GM12878 (cell line): ENCODE results near the gene ZNF700. TPM values are rescaled to one million over a fixed set of nuclear protein-coding genes. Genes with fewer than 3 reads are reported as not detected.

Source experiments
- ATAC-seq: fragments of 200-7000 bp; cut with Tn5 transposase; 3 replicates; pipeline ENCODE4 v1.9.1; 2020; ENCODE audit warnings: mild to moderate bottlenecking, moderate library complexity
- BruUV-seq: library from RNA; stranded (reverse); fragments of 400-500 nt; replicated peaks from 2 replicates; lab custom pipeline; 2021; lab: Mats Ljungman, UMichigan
- CTCF ChIA-PET: fragments of 300-600 bp; sonication (Branson Sonifier 250); formaldehyde crosslinking; extraction: SDS; loops from one replicate; lab custom pipeline; 2021; ENCODE audit warnings: inconsistent platforms; lab: Yijun Ruan, JAX
- POLR2A ChIA-PET: fragments of 350-600 bp; formaldehyde crosslinking; extraction: SDS; loops from one replicate; lab custom pipeline; 2021; ENCODE audit warnings: inconsistent platforms; lab: Charles Lee
- RAD21 ChIA-PET: fragments of 300-600 bp; sonication (Branson Sonifier 250); formaldehyde crosslinking; loops from one replicate; lab custom pipeline; 2023; ENCODE audit warnings: antibody characterized with exemption; ENCODE audit not compliant: unreplicated experiment; lab: Charles Lee
- SMC1A ChIA-PET: fragments of 300-600 bp; sonication (Branson Sonifier 250); formaldehyde crosslinking; loops from one replicate; lab custom pipeline; 2023; ENCODE audit not compliant: unreplicated experiment, uncharacterized antibody; lab: Charles Lee
- DNase-seq: peaks from one replicate; pipeline ENCODE4 v3.0.0-alpha.2; 2011; ENCODE audit warnings: low read depth, low spot score
- FAIRE-seq: peaks from 3 replicates; lab custom pipeline; 2011; peaks lifted over from hg19 to GRCh38; lab: Jason Lieb, UNC
- H2AFZ ChIP-seq: 2 replicates; pipeline ENCODE4 v1.6.0; 2011; ENCODE audit warnings: low read depth, low read length, control low read depth; ENCODE audit not compliant: control insufficient read depth
- H3K27ac ChIP-seq: 2 replicates; pipeline ENCODE4 v1.5.1; 2011; ENCODE audit warnings: control low read depth; ENCODE audit not compliant: control insufficient read depth, insufficient read depth
- H3K27me3 ChIP-seq, 2 experiments: replicated peaks in 1 of 2; 2 replicates each; pipeline versions ENCODE4 v1.6.0 to v1.6.1; 2011; ENCODE audit warnings: low read length in 1 of 2; ENCODE audit not compliant: control insufficient read depth in 2 of 2, insufficient read depth in 2 of 2
- H3K36me3 ChIP-seq, 2 experiments: 2 replicates each; pipeline ENCODE4 v1.5.1; 2011; ENCODE audit warnings: low read length in 1 of 2; ENCODE audit not compliant: control insufficient read depth in 2 of 2, insufficient read depth in 2 of 2
- H3K4me1 ChIP-seq: 2 replicates; pipeline ENCODE4 v1.6.1; 2011; ENCODE audit warnings: mild to moderate bottlenecking, low read length, moderate library complexity, mixed read lengths; ENCODE audit not compliant: control insufficient read depth, insufficient read depth
- H3K4me2 ChIP-seq: 2 replicates; pipeline ENCODE4 v1.6.0; 2011; ENCODE audit warnings: control low read depth; ENCODE audit not compliant: control insufficient read depth, insufficient read depth
- H3K4me3 ChIP-seq: fragments of 200-600 bp; sonication (generic); 2 replicates; pipeline ENCODE4 v1.5.1; 2016
- H3K79me2 ChIP-seq: 2 replicates; pipeline ENCODE4 v1.6.0; 2011; ENCODE audit warnings: low read length; ENCODE audit not compliant: control insufficient read depth, insufficient read depth
- H3K9ac ChIP-seq: 2 replicates; pipeline ENCODE4 v1.8.0; 2011; ENCODE audit warnings: low read length, control low read depth, mixed read lengths; ENCODE audit not compliant: control insufficient read depth, insufficient read depth
- H3K9me3 ChIP-seq: replicated peaks from 3 replicates; pipeline ENCODE4 v1.5.1; 2011; ENCODE audit warnings: mild to moderate bottlenecking, low read length; ENCODE audit not compliant: control insufficient read depth, insufficient read depth
- H4K20me1 ChIP-seq: 2 replicates; pipeline ENCODE4 v1.6.0; 2011; ENCODE audit not compliant: control insufficient read depth, insufficient read depth
- CHD1 ChIP-seq: IDR thresholded peaks from 2 replicates; pipeline ENCODE4 v1.6.1; 2012; ENCODE audit warnings: low read depth, low read length, improper control_type of control experiment
- CHD4 ChIP-seq: fragments of 200-600 bp; sonication (generic); IDR thresholded peaks from 2 replicates; pipeline ENCODE4 v1.6.1; 2016; ENCODE audit warnings: mild to moderate bottlenecking
- CREB1 ChIP-seq: IDR thresholded peaks from 2 replicates; pipeline ENCODE4 v1.6.1; 2012; ENCODE audit warnings: low read depth, mild to moderate bottlenecking, inconsistent platforms
- FOXK2 ChIP-seq: fragments of 450-650 bp; IDR thresholded peaks from 2 replicates; pipeline ENCODE4 v1.6.1; 2017; ENCODE audit warnings: mild to moderate bottlenecking, moderate library complexity
- MXI1 ChIP-seq: fragments of 150-350 bp; IDR thresholded peaks from 2 replicates; pipeline ENCODE4 v1.6.1; 2011; ENCODE audit warnings: low read depth, mild to moderate bottlenecking, inconsistent platforms, low read length, improper control_type of control experiment
- PML ChIP-seq: IDR thresholded peaks from 2 replicates; pipeline ENCODE4 v1.6.1; 2012; ENCODE audit warnings: low read length, inconsistent platforms
- RELA ChIP-seq: fragments of 450-650 bp; IDR thresholded peaks from 2 replicates; pipeline ENCODE4 v1.8.0; 2014; ENCODE audit warnings: borderline replicate concordance; ENCODE audit not compliant: partially characterized antibody
- RELB ChIP-seq: fragments of 450-650 bp; IDR thresholded peaks from 2 replicates; pipeline ENCODE4 v1.6.1; 2017; ENCODE audit warnings: low read depth, mild to moderate bottlenecking, moderate library complexity
- SPI1 ChIP-seq: IDR thresholded peaks from 2 replicates; pipeline ENCODE4 v1.6.1; 2011; ENCODE audit warnings: low read depth, mild to moderate bottlenecking, low read length, moderate library complexity, borderline replicate concordance; ENCODE audit not compliant: insufficient read depth
- SUPT20H ChIP-seq: IDR thresholded peaks from 2 replicates; pipeline ENCODE4 v1.6.1; 2011; ENCODE audit warnings: low read depth, mild to moderate bottlenecking, low read length, moderate library complexity, borderline replicate concordance; ENCODE audit not compliant: control insufficient read depth
- TCF3 ChIP-seq: IDR thresholded peaks from 2 replicates; pipeline ENCODE4 v1.6.1; 2012; ENCODE audit warnings: low read depth, mild to moderate bottlenecking, low read length, borderline replicate concordance; ENCODE audit not compliant: insufficient read depth
- ZBTB40 ChIP-seq: fragments of 450-650 bp; IDR thresholded peaks from 2 replicates; pipeline ENCODE4 v1.6.1; 2016; ENCODE audit warnings: mild to moderate bottlenecking, moderate library complexity, borderline replicate concordance
- ZNF274 ChIP-seq: IDR thresholded peaks from one replicate; pipeline ENCODE4 v1.8.0; 2011; ENCODE audit not compliant: insufficient read length, insufficient read depth
- WGBS: methylation state at CpG from one replicate; pipeline ENCODE4 v1.1.6; 2016; ENCODE audit warnings: low lambda C conversion rate; ENCODE audit not compliant: insufficient replicate concordance, insufficient coverage; ENCODE audit errors: missing lambda C conversion rate; 5-methylcytosine and 5-hydroxymethylcytosine counted together
- in situ Hi-C: fragments of 300-500 bp; cut with MboI; formaldehyde crosslinking; loops from 9 replicates; pipeline ENCODE4 v1.14.3; 2018; ENCODE audit warnings: mixed read lengths
- intact Hi-C: fragments of 100-400 bp; cut with micrococcal nuclease; formaldehyde crosslinking; loops from one replicate; pipeline ENCODE4 v1.14.2; 2022; ENCODE audit not compliant: unreplicated experiment
- polyA plus RNA-seq, 11 experiments: library from polyadenylated mRNA; depleted of rRNA in 4 of 11; unstranded in 6 of 11; stranded (reverse) in 5 of 11; fragments of >200 nt; fragmentation: Nextera tagmentation in 4 of 11; fragmentation: Illumina TruSeq in 1 of 11; extraction: Ambion mirVana in 4 of 11; extraction: Trizol in 1 of 11; gene quantifications; 1 replicate in 1 of 11; 2 replicates in 10 of 11; pipeline versions ENCODE4 v1.2.1 to v1.2.3, GENCODE V29; 2011 to 2016; ENCODE audit warnings: inconsistent platforms in 2 of 11, missing spikeins in 2 of 11, low read depth in 1 of 11
- total RNA-seq, 4 experiments: library from RNA; depleted of rRNA in 3 of 4; stranded (reverse); fragments of >200 nt in 3 of 4; fragmentation: Illumina TruSeq in 1 of 4; extraction: Trizol in 1 of 4; gene quantifications; 2 replicates each; pipeline versions ENCODE4 v1.2.1 to v1.2.3, GENCODE V29; 2013 to 2021

ZNF700 gene
- total and polyA plus RNA-seq, 10 of the 15 experiments (the other 5 are each of a cell fraction or from before 2014, with no cell fraction given): 6.7 to 16.0 (median 11.1) TPM

DNA sequence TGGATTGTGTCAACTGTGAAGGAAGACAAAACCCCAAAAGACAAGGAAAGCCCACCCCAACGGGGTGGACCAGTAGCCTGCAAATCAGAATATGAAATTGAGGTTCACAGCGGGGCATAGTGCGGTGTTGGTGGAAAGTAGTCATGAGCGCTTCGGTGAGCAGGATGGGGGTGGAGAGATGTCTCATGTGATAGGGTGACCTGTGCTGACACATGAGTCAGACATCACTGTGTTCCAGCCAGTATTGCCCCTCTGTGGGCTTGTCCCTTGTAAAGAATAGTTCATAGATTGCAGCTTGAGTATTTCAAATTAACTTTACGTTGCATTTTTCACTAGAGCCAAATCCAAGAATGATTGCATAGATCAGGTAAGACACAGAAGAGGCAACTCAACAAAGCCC is 30.1 kb upstream of the ZNF700 start:
- in situ Hi-C loops: no loop called here
- Histone ChIP-seq H3K4me3 (no peak overlapping the region), H4K20me1 (no peaks in the 10 kb centered on the region), H3K4me1 (no peaks in the 10 kb centered on the region), H3K27me3 (no peaks in the 10 kb centered on the region), H3K36me3 (no peaks in the 10 kb centered on the region), H3K27ac (no peak overlapping the region), H3K9me3 (no peaks in the 10 kb centered on the region; the same call in 2 of the 3 replicates), H3K9ac (no peak overlapping the region), H3K4me2 (no peak overlapping the region), H3K79me2 (no peaks in the 10 kb centered on the region), H2AFZ (no peak overlapping the region)
- SMC1A ChIA-PET: no interaction called here
- no peak for DNase-seq
- CTCF ChIA-PET: no interaction called here
- no TSS peak for BruUV-seq
- intact Hi-C loops: no loop called here
- no peak for ATAC-seq
- POLR2A ChIA-PET: no interaction called here
- 68% methylated on average over 6 of the region's 6 CpGs for whole genome bisulfite sequencing
- RAD21 ChIA-PET: no interaction called here
- TF ChIP-seq SPI1 (no peak), CHD4 (no peak), CHD1 (no peak)
- FAIRE-seq: no peak

DNA sequence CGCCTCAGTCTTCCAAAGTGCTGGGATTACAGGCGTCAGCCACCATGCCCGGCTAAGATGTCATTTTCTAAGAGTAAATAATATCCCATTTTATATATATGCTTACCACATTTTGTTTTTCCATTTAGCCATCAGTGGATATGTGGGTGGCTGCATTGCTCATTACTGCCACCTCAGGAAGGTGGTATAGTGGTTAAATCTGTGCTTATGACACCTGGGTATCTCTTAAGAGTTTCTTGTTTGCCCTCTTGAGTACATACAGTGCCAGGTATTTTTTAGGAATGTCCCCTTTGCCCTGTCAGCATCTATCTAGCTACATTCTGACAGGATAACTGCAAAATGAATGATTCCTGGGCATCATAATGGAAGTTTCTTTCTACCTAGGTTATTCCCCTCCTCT is 22.7 kb upstream of the ZNF700 start:
- CTCF ChIA-PET: no interaction called here
- no peak for TF ChIP-seq MXI1
- no peak for TF ChIP-seq CREB1
- no peak for TF ChIP-seq SUPT20H
- TF ChIP-seq ZNF274: no peak
- TF ChIP-seq TCF3: no peak
- TF ChIP-seq PML: no peak
- TF ChIP-seq FOXK2: no peak
- TF ChIP-seq RELA: no peak
- TF ChIP-seq SPI1: no peak
- no peak for TF ChIP-seq RELB
- no peak for TF ChIP-seq ZBTB40

More for the DNA sequence above, 22.7 kb upstream of the ZNF700 start:
- no peak overlapping the region for H3K9ac ChIP-seq
- ChIA-PET RAD21 (no interaction called here), POLR2A (no interaction called here), SMC1A (no interaction called here)
- H3K36me3 ChIP-seq: no peaks in the 10 kb centered on the region
- no peaks in the 10 kb centered on the region for H4K20me1 ChIP-seq
- H3K4me3 ChIP-seq: no peak overlapping the region
- ATAC-seq (no peak), FAIRE-seq (no peak), DNase-seq (no peak)
- H3K9me3 ChIP-seq: peaks cover 15% of the 10 kb centered on the region; the same call in 2 of the 3 replicates
- H3K4me2 ChIP-seq: no peak overlapping the region
- H2AFZ ChIP-seq: no peak overlapping the region
- intact Hi-C loops: no loop called here
- no peaks in the 10 kb centered on the region for H3K27me3 ChIP-seq
- 40% methylated on average over 3 of the region's 3 CpGs for WGBS
- H3K27ac ChIP-seq: no peak overlapping the region
- in situ Hi-C loops: no loop called here
- BruUV-seq: no TSS peak
- H3K4me1 ChIP-seq: no peaks in the 10 kb centered on the region
- H3K79me2 ChIP-seq: no peaks in the 10 kb centered on the region
